C4-2B (cell line): ENCODE measurements around the gene EID3.

ENCODE experiments used
- ZFX ChIP-seq: fragments of 450-650 bp; IDR thresholded peaks from 2 replicates; pipeline ENCODE4 v1.6.1; 2017
- TF ChIP-seq, protein P1 (sequence below): fragments of 450-650 bp; conservative IDR thresholded peaks from 2 replicates; pipeline ENCODE4 v1.5.1; 2017; ENCODE audit warnings: mild to moderate bottlenecking

DNA sequence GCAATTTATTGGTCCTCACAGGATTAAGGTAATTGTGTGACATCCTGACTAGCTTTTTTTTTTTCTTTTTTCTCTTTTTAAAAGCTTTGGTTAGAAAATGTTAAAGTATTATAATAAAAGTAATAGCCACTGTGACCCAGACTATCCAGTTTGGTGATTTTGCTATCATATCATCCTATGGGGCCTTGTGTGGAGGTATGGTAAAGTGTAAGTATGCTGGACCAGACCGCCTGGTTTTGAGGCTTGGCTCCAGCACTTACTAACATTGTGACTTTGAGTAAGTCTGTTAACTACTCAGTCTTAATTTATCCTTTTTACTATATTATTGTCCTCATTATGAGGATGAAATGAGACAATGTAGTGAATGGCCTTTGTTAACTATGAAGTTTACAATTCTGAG is 15.5 kb downstream of the EID3 start:
- TF ChIP-seq, protein P1, sequence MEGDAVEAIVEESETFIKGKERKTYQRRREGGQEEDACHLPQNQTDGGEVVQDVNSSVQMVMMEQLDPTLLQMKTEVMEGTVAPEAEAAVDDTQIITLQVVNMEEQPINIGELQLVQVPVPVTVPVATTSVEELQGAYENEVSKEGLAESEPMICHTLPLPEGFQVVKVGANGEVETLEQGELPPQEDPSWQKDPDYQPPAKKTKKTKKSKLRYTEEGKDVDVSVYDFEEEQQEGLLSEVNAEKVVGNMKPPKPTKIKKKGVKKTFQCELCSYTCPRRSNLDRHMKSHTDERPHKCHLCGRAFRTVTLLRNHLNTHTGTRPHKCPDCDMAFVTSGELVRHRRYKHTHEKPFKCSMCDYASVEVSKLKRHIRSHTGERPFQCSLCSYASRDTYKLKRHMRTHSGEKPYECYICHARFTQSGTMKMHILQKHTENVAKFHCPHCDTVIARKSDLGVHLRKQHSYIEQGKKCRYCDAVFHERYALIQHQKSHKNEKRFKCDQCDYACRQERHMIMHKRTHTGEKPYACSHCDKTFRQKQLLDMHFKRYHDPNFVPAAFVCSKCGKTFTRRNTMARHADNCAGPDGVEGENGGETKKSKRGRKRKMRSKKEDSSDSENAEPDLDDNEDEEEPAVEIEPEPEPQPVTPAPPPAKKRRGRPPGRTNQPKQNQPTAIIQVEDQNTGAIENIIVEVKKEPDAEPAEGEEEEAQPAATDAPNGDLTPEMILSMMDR: no peak
- TF ChIP-seq ZFX: no peak
